CD4-positive, alpha-beta T cell treated with Interferon alpha-2 for 1 hour (primary cell): ENCODE measurements around the gene P2RX6.
"Not testable (repeated sequence)": the region's sequence is repeated elsewhere in the genome, so short reads cannot be mapped to it uniquely, and the experiment has no call there.

Source experiments
- DNase-seq, 2 donors: peaks; one replicate each; pipeline ENCODE4 v3.0.0-alpha.2; 2020 to 2022

The P2RX6 gene

GRCh38 chr22:20995329-20996030 is 19.5 kb upstream of the P2RX6 start:
- DNase-seq, result no peak

GRCh38 chr22:20996031-20996410 is 18.9 kb upstream of the P2RX6 start:
- DNase-seq, result no peak

- DNase-seq, result no peak
These were observed 18.1 kb upstream of the P2RX6 start for GRCh38 chr22:20996598-20997535.

- DNase-seq, result no peak
These were observed 17.3 kb upstream of the P2RX6 start for GRCh38 chr22:20997536-20998257.

GRCh38 chr22:20998411-20999336 is 16.3 kb upstream of the P2RX6 start:
- DNase-seq, result no peak

GRCh38 chr22:20999350-21000206 is 15.4 kb upstream of the P2RX6 start:
- DNase-seq, result no peak

- no peak for DNase-seq
These were observed 14.6 kb upstream of the P2RX6 start for GRCh38 chr22:21000207-21000986.

- DNase-seq, result no peak
These were observed 13.9 kb upstream of the P2RX6 start for GRCh38 chr22:21000987-21001600.

- peak; percentile 95 to 96 for DNase-seq
These were observed 13.2 kb upstream of the P2RX6 start, which contains the start of gene THAP7 for GRCh38 chr22:21001601-21002325. THAP7 (minus strand) TSS chr22:21002118; CDS start chr22:21001911, 207 bp downstream.

GRCh38 chr22:21003782-21004181 is 11.2 kb upstream of the P2RX6 start:
- no peak for DNase-seq

GRCh38 chr22:21009208-21009607 is 5.8 kb upstream of the P2RX6 start:
- not testable (repeated sequence) for DNase-seq

GRCh38 chr22:21009638-21010425 is 5.1 kb upstream of the P2RX6 start:
- peak in 1 of 2 donors; percentile 38 for DNase-seq

GRCh38 chr22:21010426-21011113 is 4.4 kb upstream of the P2RX6 start:
- DNase-seq, result no peak

GRCh38 chr22:21012446-21013407 is 2.2 kb upstream of the P2RX6 start:
- no peak for DNase-seq

GRCh38 chr22:21013657-21014201 is 1.2 kb upstream of the P2RX6 start:
- DNase-seq, result no peak

- DNase-seq, result peak; percentile 90 to 91
These were observed 701 bp upstream of the P2RX6 start for GRCh38 chr22:21014202-21014725.
